Left ventricle myocardium inferior (tissue), 1 donor: ENCODE data around the gene DHRSX. TPM values are rescaled to one million over a fixed set of nuclear protein-coding genes. Genes with fewer than 3 reads are reported as not detected.

Experiments
- DNase-seq: peaks from one replicate; pipeline ENCODE4 v3.0.0-alpha.2; 2020
- H3K27ac ChIP-seq: fragments of 200-600 bp; replicated peaks from 2 replicates; pipeline ENCODE4 v1.8.0; 2021
- H3K27me3 ChIP-seq: fragments of 200-600 bp; 2 replicates; pipeline ENCODE4 v1.8.0; 2021; ENCODE audit warnings: low read depth
- H3K36me3 ChIP-seq: fragments of 200-600 bp; 2 replicates; pipeline ENCODE4 v1.8.0; 2021
- H3K4me1 ChIP-seq: fragments of 200-600 bp; 2 replicates; pipeline ENCODE4 v1.8.0; 2021
- H3K4me3 ChIP-seq: fragments of 200-600 bp; 2 replicates; pipeline ENCODE4 v1.8.0; 2021; ENCODE audit warnings: mild to moderate bottlenecking, moderate library complexity
- H3K9me3 ChIP-seq: fragments of 200-600 bp; replicated peaks from 2 replicates; pipeline ENCODE4 v1.8.0; 2021
- intact Hi-C: fragments of 100-400 bp; cut with micrococcal nuclease; formaldehyde crosslinking; loops from one replicate; pipeline ENCODE4 v1.11.0; 2022
- total RNA-seq: library from RNA; stranded (reverse); fragmentation: NEBNext Ultra II Directional; extraction: Animal tissue kit (Norgen Biotek cat#: 25700); gene quantifications from one replicate; pipeline ENCODE4 v1.2.1, GENCODE V29; 2021
- TF ChIP-seq, protein P1 (sequence below): fragments of 200-600 bp; IDR thresholded peaks from 2 replicates; pipeline ENCODE4 v1.8.0; 2021; ENCODE audit warnings: antibody characterized with exemption, mild to moderate bottlenecking, borderline replicate concordance
- donor health status: DM: no; HTN: yes; CAD: no; lungs with severe emphysema.

Gene DHRSX
- total RNA-seq, 1 donor from 2014 or later = 35.3 TPM

DNA sequence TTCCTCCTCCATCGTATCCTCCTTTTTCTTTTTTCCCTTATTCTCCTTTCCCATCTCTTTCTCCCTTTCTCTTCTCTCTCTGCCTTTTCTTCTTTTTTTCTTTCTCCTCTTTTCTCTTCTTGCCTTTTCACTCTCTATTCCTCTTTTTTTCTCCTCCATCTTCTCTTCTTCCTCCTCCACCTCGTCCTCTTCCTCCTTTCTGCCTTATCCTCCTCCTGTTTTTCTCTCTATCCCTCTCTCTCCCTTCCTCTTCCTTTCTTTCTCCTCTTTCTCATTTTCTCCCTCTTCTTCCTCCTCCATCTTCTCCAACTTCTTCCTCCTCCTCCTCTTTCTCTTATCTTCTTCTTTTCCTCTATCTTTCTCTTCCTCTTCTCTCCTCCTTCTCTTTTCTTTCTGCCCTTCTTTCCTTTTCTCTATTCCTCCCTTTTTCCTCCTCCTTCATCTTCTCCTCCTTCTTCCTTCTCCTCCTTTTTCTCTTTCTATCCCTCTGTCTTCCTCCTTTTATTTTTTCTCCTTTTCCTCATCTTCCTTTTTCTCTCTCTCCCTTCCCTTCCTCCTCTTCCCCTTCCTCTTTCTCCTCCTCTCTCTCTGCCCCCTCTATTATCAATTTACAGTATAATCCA, 269.1 kb downstream of the DHRSX start:
- TF ChIP-seq, protein P1, sequence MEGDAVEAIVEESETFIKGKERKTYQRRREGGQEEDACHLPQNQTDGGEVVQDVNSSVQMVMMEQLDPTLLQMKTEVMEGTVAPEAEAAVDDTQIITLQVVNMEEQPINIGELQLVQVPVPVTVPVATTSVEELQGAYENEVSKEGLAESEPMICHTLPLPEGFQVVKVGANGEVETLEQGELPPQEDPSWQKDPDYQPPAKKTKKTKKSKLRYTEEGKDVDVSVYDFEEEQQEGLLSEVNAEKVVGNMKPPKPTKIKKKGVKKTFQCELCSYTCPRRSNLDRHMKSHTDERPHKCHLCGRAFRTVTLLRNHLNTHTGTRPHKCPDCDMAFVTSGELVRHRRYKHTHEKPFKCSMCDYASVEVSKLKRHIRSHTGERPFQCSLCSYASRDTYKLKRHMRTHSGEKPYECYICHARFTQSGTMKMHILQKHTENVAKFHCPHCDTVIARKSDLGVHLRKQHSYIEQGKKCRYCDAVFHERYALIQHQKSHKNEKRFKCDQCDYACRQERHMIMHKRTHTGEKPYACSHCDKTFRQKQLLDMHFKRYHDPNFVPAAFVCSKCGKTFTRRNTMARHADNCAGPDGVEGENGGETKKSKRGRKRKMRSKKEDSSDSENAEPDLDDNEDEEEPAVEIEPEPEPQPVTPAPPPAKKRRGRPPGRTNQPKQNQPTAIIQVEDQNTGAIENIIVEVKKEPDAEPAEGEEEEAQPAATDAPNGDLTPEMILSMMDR = no peak
- no peak for DNase-seq
- intact Hi-C loops = no loop called here

DNA sequence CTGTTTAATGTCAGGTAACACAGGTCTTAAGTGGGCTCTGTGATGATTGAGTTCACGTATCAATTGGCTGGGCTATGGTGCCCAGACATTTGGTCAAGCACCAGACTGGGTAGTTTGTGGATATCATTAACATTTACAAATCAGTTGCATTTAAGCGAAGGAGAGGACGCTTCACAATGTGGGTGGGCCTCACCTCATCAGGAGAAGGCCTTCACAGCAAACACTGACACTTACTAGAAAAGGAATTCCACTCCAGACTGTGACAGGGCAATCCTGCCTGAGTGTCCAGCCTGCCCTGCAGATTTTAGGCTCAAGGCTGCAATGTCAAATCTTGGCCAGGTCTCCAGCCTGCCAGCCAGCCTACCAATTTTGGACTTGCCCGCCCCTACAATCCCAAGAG, 270.3 kb downstream of the DHRSX start:
- H3K4me1 ChIP-seq = no peaks in the 10 kb centered on the region
- intact Hi-C loops = no loop called here
- peaks cover 27% of the 10 kb centered on the region for H3K36me3 ChIP-seq
- H3K9me3 ChIP-seq = peaks cover 19% of the 10 kb centered on the region
- TF ChIP-seq, protein P1 = no peak
- no peaks in the 10 kb centered on the region for H3K27me3 ChIP-seq
- H3K4me3 ChIP-seq = no peak overlapping the region
- no peak for DNase-seq
- no peak overlapping the region for H3K27ac ChIP-seq

More for the DNA sequence above, 269.1 kb downstream of the DHRSX start:
- H3K4me3 ChIP-seq = no peak overlapping the region
- H3K27me3 ChIP-seq = no peaks in the 10 kb centered on the region
- peaks cover 19% of the 10 kb centered on the region for H3K9me3 ChIP-seq
- H3K27ac ChIP-seq = no peak overlapping the region
- no peaks in the 10 kb centered on the region for H3K4me1 ChIP-seq
- H3K36me3 ChIP-seq = peaks cover 29% of the 10 kb centered on the region

DNA sequence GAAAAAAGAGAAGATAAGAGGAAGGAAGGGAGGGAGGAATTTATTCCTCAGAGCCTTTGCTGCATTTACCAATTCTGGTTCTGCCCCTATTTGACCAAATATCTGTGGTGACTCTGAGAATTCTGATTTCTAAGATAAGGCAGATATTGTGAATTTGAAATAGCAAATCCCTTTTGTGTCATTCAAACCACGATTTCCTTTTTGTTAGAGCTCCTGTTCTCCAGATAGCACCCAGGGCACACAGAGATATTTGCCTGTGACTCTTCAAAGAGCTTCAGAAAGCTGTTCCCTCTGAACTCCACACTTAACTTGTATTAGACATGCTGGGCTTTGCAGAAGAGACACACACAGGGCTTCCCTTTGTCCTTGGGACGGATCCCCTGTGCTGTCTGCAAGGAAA, 272.2 kb downstream of the DHRSX start:
- H3K9me3 ChIP-seq = peaks cover 19% of the 10 kb centered on the region
- H3K4me1 ChIP-seq = no peaks in the 10 kb centered on the region
- TF ChIP-seq, protein P1 = no peak
- no peaks in the 10 kb centered on the region for H3K27me3 ChIP-seq
- no peak overlapping the region for H3K27ac ChIP-seq
- no peak overlapping the region for H3K4me3 ChIP-seq
- intact Hi-C loops = no loop called here
- peaks cover 36% of the 10 kb centered on the region for H3K36me3 ChIP-seq
- DNase-seq = no peak

DNA sequence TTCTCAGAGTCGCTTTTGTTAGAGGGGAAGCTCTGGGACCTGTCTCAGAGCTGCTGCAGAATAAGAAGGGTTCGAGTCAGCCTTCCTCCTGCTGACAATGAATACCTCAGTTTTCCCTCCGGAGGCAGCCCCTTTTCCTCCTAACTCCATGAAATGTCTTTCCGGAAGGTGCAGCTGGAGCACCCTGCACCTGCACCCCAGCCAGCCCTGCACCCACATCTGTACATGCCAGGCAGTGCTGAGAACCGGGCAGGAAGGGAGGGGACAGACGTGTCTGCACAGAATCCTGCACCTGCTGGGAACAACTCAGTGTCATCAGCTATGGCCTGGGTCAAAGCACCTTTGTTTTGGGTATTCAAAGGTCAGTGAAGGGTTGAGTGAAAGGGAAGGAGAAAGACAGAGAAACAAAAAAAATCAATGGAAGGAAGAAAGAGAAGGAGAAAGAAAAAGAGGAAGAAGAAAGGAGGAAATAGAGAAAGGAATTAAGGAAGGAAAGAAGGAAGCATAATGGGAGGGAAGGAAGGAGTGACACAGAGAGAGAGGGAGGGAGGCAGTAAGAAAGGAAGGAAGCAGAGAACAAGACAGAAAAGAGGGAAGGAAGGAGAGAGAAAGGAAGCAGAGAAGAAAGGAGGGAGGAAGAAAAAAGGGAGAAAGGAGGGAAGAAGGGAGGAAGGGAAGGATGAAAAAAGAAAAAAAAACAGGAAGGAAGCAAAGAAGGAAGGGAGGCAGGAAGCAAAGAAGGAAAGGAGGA, 273.7 kb downstream of the DHRSX start:
- intact Hi-C loops = no loop called here
- no peak overlapping the region for H3K4me3 ChIP-seq
- TF ChIP-seq, protein P1 = no peak

DNA sequence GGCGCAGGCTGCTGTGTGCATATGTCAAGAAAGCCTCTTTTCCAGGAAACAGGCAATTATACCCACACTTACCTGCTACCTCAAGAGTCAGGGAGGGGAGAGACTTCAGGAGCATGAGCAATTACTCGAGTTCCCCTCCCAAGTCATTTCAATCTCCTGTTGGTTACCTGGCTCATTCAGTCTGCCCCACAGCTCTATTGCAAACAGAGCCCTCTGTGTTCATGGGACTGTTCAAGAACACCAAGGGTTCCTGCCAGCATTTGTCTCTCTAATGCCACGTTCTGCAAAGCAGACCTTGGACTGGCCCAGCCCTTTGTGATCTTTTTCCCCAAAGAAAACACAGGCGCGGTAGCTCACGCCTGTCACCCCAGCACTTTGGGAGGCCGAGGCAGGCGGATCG, 274.6 kb downstream of the DHRSX start:
- Histone ChIP-seq H3K4me3 (no peak overlapping the region), H3K9me3 (peaks cover 24% of the 10 kb centered on the region), H3K27me3 (no peaks in the 10 kb centered on the region), H3K36me3 (peaks cover 55% of the 10 kb centered on the region), H3K4me1 (no peaks in the 10 kb centered on the region), H3K27ac (no peak overlapping the region)
- intact Hi-C loops = no loop called here
- TF ChIP-seq, protein P1 = no peak
- DNase-seq = no peak

More for the DNA sequence above, 273.7 kb downstream of the DHRSX start:
- H3K36me3 ChIP-seq = peaks cover 47% of the 10 kb centered on the region
- no peak for DNase-seq
- H3K27me3 ChIP-seq = no peaks in the 10 kb centered on the region
- no peaks in the 10 kb centered on the region for H3K4me1 ChIP-seq
- no peak overlapping the region for H3K27ac ChIP-seq
- peaks cover 24% of the 10 kb centered on the region for H3K9me3 ChIP-seq
